ENCODE data around the gene ZIC1. TPM values are rescaled to one million over a fixed set of nuclear protein-coding genes. Genes with fewer than 3 reads are reported as not detected.

Gene ZIC1
- total RNA-seq, 1 experiment from 2014 or later, result not detected

DNA sequence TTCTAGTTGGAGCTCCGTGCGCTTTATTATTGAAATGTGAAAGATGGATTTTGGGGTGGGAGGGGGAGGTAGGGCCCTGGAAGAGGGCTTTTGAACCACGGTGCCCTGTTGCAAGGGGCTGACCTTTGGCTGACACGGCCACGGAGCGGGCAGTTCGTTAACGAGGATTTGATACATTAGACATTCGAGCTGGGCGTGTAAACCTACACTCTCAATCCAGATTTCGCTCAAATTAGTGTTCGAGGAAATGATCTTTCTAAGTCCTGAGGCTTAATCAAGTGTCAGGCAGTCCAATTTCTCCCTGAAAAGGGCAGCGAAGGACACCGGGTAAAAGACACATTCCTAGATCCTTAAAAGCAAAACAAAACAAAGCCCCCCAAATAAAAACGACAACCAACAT lies 13.0 kb downstream of the ZIC1 start:
- no peak overlapping the region for H3K27ac Mint-ChIP-seq

More for the DNA sequence above, 13.0 kb downstream of the ZIC1 start:
- TF ChIP-seq, protein P1, sequence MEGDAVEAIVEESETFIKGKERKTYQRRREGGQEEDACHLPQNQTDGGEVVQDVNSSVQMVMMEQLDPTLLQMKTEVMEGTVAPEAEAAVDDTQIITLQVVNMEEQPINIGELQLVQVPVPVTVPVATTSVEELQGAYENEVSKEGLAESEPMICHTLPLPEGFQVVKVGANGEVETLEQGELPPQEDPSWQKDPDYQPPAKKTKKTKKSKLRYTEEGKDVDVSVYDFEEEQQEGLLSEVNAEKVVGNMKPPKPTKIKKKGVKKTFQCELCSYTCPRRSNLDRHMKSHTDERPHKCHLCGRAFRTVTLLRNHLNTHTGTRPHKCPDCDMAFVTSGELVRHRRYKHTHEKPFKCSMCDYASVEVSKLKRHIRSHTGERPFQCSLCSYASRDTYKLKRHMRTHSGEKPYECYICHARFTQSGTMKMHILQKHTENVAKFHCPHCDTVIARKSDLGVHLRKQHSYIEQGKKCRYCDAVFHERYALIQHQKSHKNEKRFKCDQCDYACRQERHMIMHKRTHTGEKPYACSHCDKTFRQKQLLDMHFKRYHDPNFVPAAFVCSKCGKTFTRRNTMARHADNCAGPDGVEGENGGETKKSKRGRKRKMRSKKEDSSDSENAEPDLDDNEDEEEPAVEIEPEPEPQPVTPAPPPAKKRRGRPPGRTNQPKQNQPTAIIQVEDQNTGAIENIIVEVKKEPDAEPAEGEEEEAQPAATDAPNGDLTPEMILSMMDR (conservative IDR thresholded peaks at IDR 0.05), result no peak
- H3K36me3 Mint-ChIP-seq (ENCODE audit: insufficient read depth in 1 of 3, low read depth in 3 of 3), result no peaks in the 10 kb centered on the region; a peak in 1 of 7 replicates
- Histone ChIP-seq H2BK120ac (ENCODE audit: low read depth, low read length, poor library complexity, severe bottlenecking) (no peak overlapping the region), H3K4ac (ENCODE audit: low read depth, low read length) (no peak overlapping the region), H3K27me3 (ENCODE audit: insufficient read depth, low read length) (peaks cover 73% of the 10 kb centered on the region), H2BK12ac (ENCODE audit: insufficient read length, low read depth, low read length) (no peak overlapping the region), H3K9ac (ENCODE audit: extremely low read depth, insufficient read length, low read length) (no peak overlapping the region), H4K91ac (ENCODE audit: insufficient read length, low read depth, low read length) (no peak overlapping the region), H3K14ac (ENCODE audit: insufficient read depth, low read length) (no peak overlapping the region), H4K20me1 (ENCODE audit: control insufficient read depth, insufficient read depth, insufficient read length) (no peaks in the 10 kb centered on the region), H3T11ph (ENCODE audit: low read length) (no peak overlapping the region), H4K5ac (ENCODE audit: insufficient read length, low read depth, low read length) (no peak overlapping the region), H4K8ac (replicated peaks; ENCODE audit: insufficient read length, low read depth, low read length) (no peak overlapping the region), H2AK5ac (ENCODE audit: insufficient read length, low read length) (no peak overlapping the region), H3K9me3 (ENCODE audit: control insufficient read depth, low read depth, low read length) (no peaks in the 10 kb centered on the region), H2BK5ac (ENCODE audit: insufficient read length, low read length) (no peak overlapping the region), H3K56ac (ENCODE audit: insufficient read length, low read depth, low read length) (no peak overlapping the region), H2BK20ac (ENCODE audit: low read depth, low read length, poor library complexity, severe bottlenecking) (no peak overlapping the region), H3K79me1 (ENCODE audit: insufficient read depth, low read depth, low read length, poor library complexity, severe bottlenecking) (no peaks in the 10 kb centered on the region), H3K79me2 (ENCODE audit: insufficient read depth, low read length) (no peaks in the 10 kb centered on the region), H3K4me2 (ENCODE audit: insufficient read depth, insufficient read length, low read length) (peak overlapping the region; percentile 87), H3K18ac (ENCODE audit: insufficient read length, low read depth, low read length) (no peak overlapping the region), H3K23me2 (ENCODE audit: insufficient read length, low read depth, low read length, poor library complexity, severe bottlenecking) (peaks cover 22% of the 10 kb centered on the region), H3K4me1 (ENCODE audit: insufficient read depth, low read length) (peaks cover 5% of the 10 kb centered on the region; the same call in 1 of the 2 replicates), H3K23ac (ENCODE audit: insufficient read length, low read depth, low read length) (no peak overlapping the region), H3K27ac (ENCODE audit: insufficient read length, low read depth, low read length) (no peak overlapping the region), H2BK15ac (ENCODE audit: low read depth, low read length) (no peak overlapping the region), H2AFZ (ENCODE audit: low read length) (no peak overlapping the region)
- H3K4me3 Mint-ChIP-seq, result peak overlapping the region in 1 of 2 experiments; percentile 84; a peak in 3 of 5 replicates
- peaks cover 96% of the 10 kb centered on the region for H3K27me3 Mint-ChIP-seq (ENCODE audit: low read depth)
- H3K9me3 Mint-ChIP-seq, result no peaks in the 10 kb centered on the region; a peak in 2 of 5 replicates
- DNase-seq, result no peak
- WGBS (ENCODE audit: extremely low coverage, insufficient read length, low lambda C conversion rate), result no CpG with 5 or more reads among the region's 15 CpGs
- H3K4me1 Mint-ChIP-seq, result peaks cover 36 to 55% of the 10 kb centered on the region in 2 experiments
